Endothelial cell of umbilical vein (primary cell): ENCODE measurements around the gene KIAA1958. TPM values are rescaled to one million over a fixed set of nuclear protein-coding genes. Genes with fewer than 3 reads are reported as not detected.

Experiments
- BruUV-seq: library from RNA; stranded (reverse); fragments of 400-500 nt; replicated peaks from 2 replicates; lab custom pipeline; 2021; lab: Mats Ljungman, UMichigan
- CTCF ChIA-PET: fragments of 300-600, 350-600 bp; sonication (Branson Sonifier 250); formaldehyde crosslinking; loops from one replicate; lab custom pipeline; 2021; ENCODE audit warnings: antibody characterized with exemption, inconsistent platforms; lab: Charles Lee
- POLR2A ChIA-PET: fragments of 300-600, 350-600 bp; sonication (Branson Sonifier 250); formaldehyde crosslinking; loops from one replicate; lab custom pipeline; 2021; ENCODE audit warnings: antibody characterized with exemption, inconsistent platforms; lab: Charles Lee
- DNase-seq: peaks from one replicate; pipeline ENCODE4 v3.0.0-alpha.2; 2011; ENCODE audit warnings: low read depth, low spot score
- FAIRE-seq: peaks from 2 replicates; lab custom pipeline; 2011; peaks lifted over from hg19 to GRCh38; lab: Jason Lieb, UNC
- H2AFZ ChIP-seq: 2 replicates; pipeline ENCODE4 v1.6.0; 2012; ENCODE audit warnings: low read depth, low read length, control low read depth, inconsistent platforms
- H3K27ac ChIP-seq: 2 replicates; pipeline ENCODE4 v1.5.1; 2011; ENCODE audit warnings: low read depth, mild to moderate bottlenecking, control low read depth, low read length, moderate library complexity; ENCODE audit not compliant: insufficient read depth
- H3K27me3 ChIP-seq, 2 experiments: 2 replicates each; pipeline versions ENCODE4 v1.6.0 to v1.6.1; 2011; ENCODE audit warnings: low read length in 2 of 2, mixed read lengths in 1 of 2; ENCODE audit not compliant: control insufficient read depth in 2 of 2, insufficient read depth in 2 of 2
- H3K36me3 ChIP-seq, 2 experiments: 2 replicates in 1 of 2; 3 replicates in 1 of 2; pipeline ENCODE4 v1.5.1; 2011; ENCODE audit warnings: low read length in 2 of 2, mild to moderate bottlenecking in 1 of 2, moderate library complexity in 1 of 2; ENCODE audit not compliant: control insufficient read depth in 2 of 2, insufficient read depth in 2 of 2; ENCODE audit errors: extremely low read depth in 1 of 2
- H3K4me1 ChIP-seq: 3 replicates; pipeline ENCODE4 v1.5.1; 2011; ENCODE audit warnings: mild to moderate bottlenecking, low read length; ENCODE audit not compliant: control insufficient read depth, insufficient read depth; ENCODE audit errors: extremely low read depth
- H3K4me2 ChIP-seq: 2 replicates; pipeline ENCODE4 v1.6.1; 2011; ENCODE audit warnings: low read length, control low read depth, mixed read lengths; ENCODE audit not compliant: insufficient read depth
- H3K4me3 ChIP-seq, 3 experiments: fragments of 200-600 bp in 1 of 3; sonication (generic), shearing (Covaris generic) in 1 of 3; replicated peaks in 1 of 3; 2 replicates each; pipeline ENCODE4 v1.5.1; 2011 to 2016; ENCODE audit warnings: control low read depth in 3 of 3, low read length in 3 of 3, mild to moderate bottlenecking in 2 of 3, inconsistent platforms in 1 of 3, low read depth in 1 of 3, moderate library complexity in 1 of 3; ENCODE audit not compliant: insufficient read depth in 1 of 3
- H3K79me2 ChIP-seq: 2 replicates; pipeline ENCODE4 v1.6.0; 2012; ENCODE audit warnings: low read length, inconsistent platforms; ENCODE audit not compliant: control insufficient read depth, insufficient read depth
- H3K9ac ChIP-seq: replicated peaks from 2 replicates; pipeline ENCODE3; 2011; ENCODE audit warnings: low read length, control low read depth; ENCODE audit not compliant: insufficient read depth; ENCODE audit errors: extremely low read depth
- H3K9me1 ChIP-seq: replicated peaks from 3 replicates; pipeline ENCODE4 v1.6.0; 2011; ENCODE audit warnings: mild to moderate bottlenecking, low read length; ENCODE audit not compliant: control insufficient read depth, insufficient read depth; ENCODE audit errors: extremely low read depth
- H3K9me3 ChIP-seq: replicated peaks from 2 replicates; pipeline ENCODE4 v1.5.1; 2012; ENCODE audit warnings: low read length, inconsistent platforms; ENCODE audit not compliant: control insufficient read depth, insufficient read depth
- H4K20me1 ChIP-seq: replicated peaks from 2 replicates; pipeline ENCODE3; 2011; ENCODE audit warnings: mild to moderate bottlenecking, low read length; ENCODE audit not compliant: control insufficient read depth, insufficient read depth; ENCODE audit errors: extremely low read depth
- FOS ChIP-seq: IDR thresholded peaks from 2 replicates; pipeline ENCODE4 v1.6.1; 2011; ENCODE audit warnings: mild to moderate bottlenecking, low read length, moderate library complexity, borderline replicate concordance; ENCODE audit not compliant: insufficient read depth
- GATA2 ChIP-seq: IDR thresholded peaks from 2 replicates; pipeline ENCODE4 v1.7.0; 2011; ENCODE audit warnings: low read depth, mild to moderate bottlenecking, moderate library complexity, mixed read lengths, low read length; ENCODE audit not compliant: insufficient read length, insufficient read depth
- JUN ChIP-seq: IDR thresholded peaks from 2 replicates; pipeline ENCODE4 v1.6.1; 2011; ENCODE audit warnings: borderline replicate concordance, low read depth; ENCODE audit not compliant: insufficient read length, insufficient read depth
- MYC ChIP-seq: IDR thresholded peaks from one replicate; pipeline ENCODE4 v1.6.1; 2011; ENCODE audit warnings: mild to moderate bottlenecking, low read depth, low read length
- POLR2A ChIP-seq: IDR thresholded peaks from 2 replicates; pipeline ENCODE4 v1.6.1; 2012; ENCODE audit warnings: low read depth, mild to moderate bottlenecking, control low read depth, low read length
- POLR2AphosphoS5 ChIP-seq: IDR thresholded peaks from 2 replicates; pipeline ENCODE4 v1.6.1; 2012; ENCODE audit warnings: low read depth, mild to moderate bottlenecking, control low read depth, low read length, moderate library complexity; ENCODE audit not compliant: insufficient read depth
- dilution Hi-C: fragments of 300-500 bp; cut with MboI; formaldehyde crosslinking; loops from one replicate; pipeline ENCODE4 v1.15.0; 2019; ENCODE audit warnings: low sequenced_read_pairs; ENCODE audit not compliant: extremely low pct_ligation_motif_present
- intact Hi-C: fragments of 100-400 bp; cut with micrococcal nuclease; formaldehyde crosslinking; loops from one replicate; pipeline ENCODE4 v1.10.0; 2022
- polyA plus RNA-seq, 4 experiments: library from polyadenylated mRNA; depleted of rRNA in 3 of 4; stranded (reverse) in 3 of 4; unstranded in 1 of 4; fragments of >200 nt; gene quantifications; 2 replicates each; pipeline versions ENCODE4 v1.2.1 to v1.2.3, GENCODE V29; 2011 to 2012; ENCODE audit warnings: missing spikeins in 1 of 4
- total RNA-seq: library from RNA; stranded (reverse); gene quantifications from 2 replicates; pipeline ENCODE4 v1.2.3, GENCODE V29; 2021
- TF ChIP-seq, protein P1 (sequence below): IDR thresholded peaks from 2 replicates; pipeline ENCODE4 v1.6.1; 2011; ENCODE audit not compliant: insufficient read depth, insufficient read length

The KIAA1958 gene
- total and polyA plus RNA-seq, 2 donors (not counting 3 experiments of a cell fraction or from before 2014, with no cell fraction given), result 1.7 to 5.0 TPM

GRCh38 chr9:112552229-112553056 lies 65.8 kb downstream of the KIAA1958 start:
- Histone ChIP-seq H3K4me1 (no peaks in the 10 kb centered on the region), H3K9ac (no peak overlapping the region), H4K20me1 (no peaks in the 10 kb centered on the region), H3K9me1 (no peaks in the 10 kb centered on the region), H3K27ac (no peak overlapping the region), H3K9me3 (no peaks in the 10 kb centered on the region), H3K4me2 (no peak overlapping the region), H3K79me2 (no peaks in the 10 kb centered on the region), H2AFZ (no peak overlapping the region), H3K4me3 (no peak overlapping the region), H3K36me3 (no peaks in the 10 kb centered on the region), H3K27me3 (no peaks in the 10 kb centered on the region)
- DNase-seq (no peak), FAIRE-seq (no peak)
- dilution Hi-C loops (no loop called here), intact Hi-C loops (no loop called here)
- ChIA-PET CTCF (no interaction called here), POLR2A (no interaction called here)
- TF ChIP-seq, protein P1, sequence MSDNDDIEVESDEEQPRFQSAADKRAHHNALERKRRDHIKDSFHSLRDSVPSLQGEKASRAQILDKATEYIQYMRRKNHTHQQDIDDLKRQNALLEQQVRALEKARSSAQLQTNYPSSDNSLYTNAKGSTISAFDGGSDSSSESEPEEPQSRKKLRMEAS, result no peak
- TF ChIP-seq MYC (no peak), POLR2AphosphoS5 (no peak), POLR2A (no peak), FOS (no peak), GATA2 (no peak), JUN (no peak)
- BruUV-seq, result no TSS peak
